Ovary (tissue), 9 donors: ENCODE results near the gene KRT79. TPM values are rescaled to one million over a fixed set of nuclear protein-coding genes. Genes with fewer than 3 reads are reported as not detected.
"Not testable (repeated sequence)": the region's sequence is repeated elsewhere in the genome, so short reads cannot be mapped to it uniquely, and the experiment has no call there.

Experiments used
- DNase-seq, 5 donors: peaks; one replicate each; pipeline ENCODE4 v3.0.0-alpha.2; 2019 to 2020
- H3K27ac ChIP-seq, 2 donors: fragments of 200-600 bp; one replicate each; pipeline versions ENCODE4 v1.5.1 to v1.8.0; 2019 to 2022
- H3K27me3 ChIP-seq: fragments of 200-600 bp; one replicate; pipeline ENCODE4 v1.8.0; 2022
- H3K36me3 ChIP-seq: fragments of 200-600 bp; sonication (generic); one replicate; pipeline ENCODE4 v1.5.1; 2019
- H3K4me1 ChIP-seq: one replicate; pipeline ENCODE4 v1.8.1; 2013; ENCODE audit warnings: mild to moderate bottlenecking, moderate library complexity; ENCODE audit not compliant: insufficient read depth
- H3K4me3 ChIP-seq: fragments of 200-600 bp; sonication (generic); one replicate; pipeline ENCODE4 v1.5.1; 2017
- H3K9me3 ChIP-seq, 2 donors: fragments of 200-600 bp in 1 of 2; sonication (generic) in 1 of 2; one replicate each; pipeline versions ENCODE4 v1.5.1 to v1.8.1; 2013 to 2019; ENCODE audit warnings: mild to moderate bottlenecking in 1 of 2, moderate library complexity in 1 of 2
- CTCF ChIP-seq, 3 donors: fragments of 450-650 bp in 2 of 3; fragments of 200-600 bp in 1 of 3; IDR thresholded peaks; one replicate each; pipeline versions ENCODE4 v1.5.1 to v1.8.0; 2016 to 2022; ENCODE audit warnings: antibody characterized with exemption in 3 of 3, mild to moderate bottlenecking in 1 of 3
- EP300 ChIP-seq: sonication (generic); formaldehyde crosslinking; IDR thresholded peaks from one replicate; pipeline ENCODE4 v1.6.1; 2017; ENCODE audit warnings: antibody characterized with exemption
- POLR2A ChIP-seq: fragments of 450-650 bp; IDR thresholded peaks from one replicate; pipeline ENCODE4 v1.6.1; 2017; ENCODE audit warnings: antibody characterized with exemption, mild to moderate bottlenecking, moderate library complexity
- WGBS, 3 donors: extraction: QIAGEN DNeasy Blood & Tissue Kit in 1 of 3; methylation state at CpG; one replicate each; pipeline versions ENCODE4 v1.1.5 to v1.1.7; 2013 to 2017; 5-methylcytosine and 5-hydroxymethylcytosine counted together
- intact Hi-C, 4 donors: fragments of 100-400 bp; cut with DNase I; formaldehyde crosslinking; loops; one replicate each; pipeline versions ENCODE4 v1.11.0 to v1.15.1; 2022 to 2023
- polyA plus RNA-seq, 2 donors: library from polyadenylated mRNA; stranded (reverse); fragments of 200-250 nt in 1 of 2; fragments of 350-450 nt in 1 of 2; fragmentation: Illumina TruSeq in 1 of 2; extraction: RNeasy Lipid Tissue Mini Kit (QIAGEN cat#74804) in 1 of 2; gene quantifications; one replicate each; pipeline ENCODE4 v1.2.3, GENCODE V29; 2013 to 2014
- total RNA-seq, 7 donors: library from RNA; depleted of rRNA in 2 of 7; stranded (reverse); fragments of >200 nt in 2 of 7; fragmentation: NEBNext Ultra II Directional in 3 of 7; extraction: Animal tissue kit (Norgen Biotek cat#: 25700) in 3 of 7; gene quantifications; one replicate each; pipeline versions ENCODE4 v1.1.0 to v1.2.4, GENCODE V29; 2016 to 2023
- donor health status: DM: no; HTN: no; CAD: no; lungs with moderate emphysema.
- donor health status: DM: no; HTN: no; CAD: no.
- donor health status: Bipolar disorder and iron deficiency.
- donor health status: DM: yes; HTN: yes; CAD: no.
- donor health status: DM: no; HTN: no; CAD: no.
- donor health status: DM: yes; HTN: yes; CAD: no.

KRT79 gene
- total and polyA plus RNA-seq, 9 donors: not detected

GRCh38 chr12:52861511-52861910 is 27.4 kb upstream of the KRT79 start:
- intact Hi-C loops: loop anchor here in 2 of 4 donors (1.0 to 10.0 kb wide), 2 partner anchors 55 to 477 kb away; partner anchors contain the start of gene KRT84 (in 1 of the 2)
- Histone ChIP-seq H3K36me3 (no peaks in the 10 kb centered on the region), H3K4me3 (no peak overlapping the region), H3K27me3 (no peaks in the 10 kb centered on the region), H3K4me1 (no peaks in the 10 kb centered on the region), H3K9me3 (no peaks in the 10 kb centered on the region), H3K27ac (no peak overlapping the region)
- no peak for DNase-seq
- WGBS, 3 donors: 87 to 90% (median 88%) methylated on average over 7 of the region's 7 CpGs
- TF ChIP-seq POLR2A (no peak), CTCF (IDR thresholded peaks at IDR 0.05) (no peak), EP300 (no peak)

- no peak for TF ChIP-seq EP300
- no peak for TF ChIP-seq CTCF (IDR thresholded peaks at IDR 0.05)
- TF ChIP-seq POLR2A: no peak
- H3K4me1 ChIP-seq: no peaks in the 10 kb centered on the region
- intact Hi-C loops: loop anchor here in 1 of 4 donors (10.0 kb wide), 1 partner anchor 475 kb away; the partner anchor contains the start of gene KRT84
- no peak overlapping the region for H3K4me3 ChIP-seq
- no peaks in the 10 kb centered on the region for H3K36me3 ChIP-seq
- no peaks in the 10 kb centered on the region for H3K9me3 ChIP-seq
- H3K27ac ChIP-seq: no peak overlapping the region
- no peaks in the 10 kb centered on the region for H3K27me3 ChIP-seq
- WGBS, 3 donors: 58 to 63% (median 63%) methylated on average over 6 of the region's 6 CpGs
- DNase-seq: no peak
Observed at GRCh38 chr12:52860102-52860823, 26.2 kb upstream of the KRT79 start.

- TF ChIP-seq POLR2A (no peak), EP300 (no peak), CTCF (IDR thresholded peaks at IDR 0.05) (no peak)
- Histone ChIP-seq H3K27ac (no peak overlapping the region), H3K4me1 (no peaks in the 10 kb centered on the region), H3K36me3 (no peaks in the 10 kb centered on the region), H3K27me3 (no peaks in the 10 kb centered on the region), H3K4me3 (no peak overlapping the region), H3K9me3 (no peaks in the 10 kb centered on the region)
- WGBS, 3 donors: 88 to 94% (median 93%) methylated on average over 3 of the region's 3 CpGs
- intact Hi-C loops: loop anchor here in 1 of 4 donors (5.0 kb wide), 1 partner anchor 285 kb away; the partner anchor contains the start of gene KRT74
- DNase-seq: no peak
Observed at GRCh38 chr12:52857500-52857899, 23.4 kb upstream of the KRT79 start.

GRCh38 chr12:52856787-52857186 is 22.7 kb upstream of the KRT79 start:
- no peaks in the 10 kb centered on the region for H3K9me3 ChIP-seq
- intact Hi-C loops: loop anchor here in 1 of 4 donors (5.0 kb wide), 1 partner anchor 284 kb away; the partner anchor contains the start of gene KRT74
- no peak overlapping the region for H3K4me3 ChIP-seq
- 77 to 91% (median 85%) methylated on average over 3 of the region's 3 CpGs for WGBS, 3 donors
- H3K27ac ChIP-seq: no peak overlapping the region
- no peaks in the 10 kb centered on the region for H3K36me3 ChIP-seq
- H3K27me3 ChIP-seq: no peaks in the 10 kb centered on the region
- no peak for DNase-seq
- H3K4me1 ChIP-seq: no peaks in the 10 kb centered on the region
- no peak for TF ChIP-seq CTCF (IDR thresholded peaks at IDR 0.05)
- no peak for TF ChIP-seq POLR2A
- no peak for TF ChIP-seq EP300

GRCh38 chr12:52856077-52856476 is 22.0 kb upstream of the KRT79 start:
- H3K36me3 ChIP-seq, H3K4me3 ChIP-seq, H3K4me1 ChIP-seq, DNase-seq, H3K27ac ChIP-seq, H3K9me3 ChIP-seq, H3K27me3 ChIP-seq: not testable (repeated sequence)
- intact Hi-C loops: loop anchor here in 1 of 4 donors (5.0 kb wide), 1 partner anchor 284 kb away; the partner anchor contains the start of gene KRT74
- WGBS, 3 donors: 56 to 90% (median 89%) methylated on average over 2 of the region's 2 CpGs
